Measurements from ENCODE around the gene LDB2.

DNA sequence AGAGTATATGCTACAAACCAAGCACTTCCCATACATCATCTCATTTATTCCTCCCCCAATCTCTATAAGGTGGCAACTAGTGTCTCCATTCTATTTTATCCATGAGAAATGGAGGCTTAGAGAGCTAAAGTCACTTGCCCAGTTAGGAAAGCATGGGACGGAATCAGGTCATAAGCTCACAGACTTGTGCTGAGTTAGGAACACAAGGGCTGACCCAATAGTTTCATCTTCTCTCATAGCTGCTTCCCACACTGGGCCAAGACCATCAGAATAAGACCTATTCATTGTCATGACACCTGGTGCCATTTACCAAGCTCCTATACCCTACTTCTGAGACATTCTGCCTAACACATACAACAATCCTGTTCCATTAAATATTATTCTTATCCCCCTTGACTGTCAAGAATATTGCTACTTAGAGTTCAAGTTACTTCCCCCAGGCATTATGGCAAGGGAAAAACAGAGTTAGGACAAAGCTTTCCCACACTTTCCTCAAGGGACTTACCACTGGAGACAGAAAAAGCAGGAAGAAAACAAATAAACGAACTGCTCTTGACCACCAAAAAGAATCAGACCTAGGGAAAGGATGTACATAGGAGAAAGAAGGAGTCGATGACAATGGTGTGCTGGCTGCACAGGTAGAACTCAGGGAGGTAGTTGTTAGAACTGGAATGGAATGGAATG is 167.8 kb downstream of the LDB2 start:
- no peak for TF ChIP-seq YY1 (IDR thresholded peaks at IDR 0.05; ENCODE audit: insufficient read depth, insufficient read length)
- TF ChIP-seq ZNF274 (IDR thresholded peaks at IDR 0.05; ENCODE audit: low read depth, low read length): no peak
- TF ChIP-seq SUZ12 (IDR thresholded peaks at IDR 0.05; ENCODE audit: extremely low read depth, insufficient read depth, insufficient read length): no peak

Measured in NT2/D1 (cell line).